HG02840 (cell line): Measurements from ENCODE around the gene MYOD1.

Source experiments
- ATAC-seq: cut with Tn5 transposase; IDR thresholded peaks from one replicate; pipeline ENCODE4 v1.9.1; 2021; ENCODE audit warnings: mild to moderate bottlenecking, moderate library complexity, moderate number of reproducible peaks; ENCODE audit not compliant: unreplicated experiment, low FRiP score

The MYOD1 gene

GRCh38 chr11:17767914-17768313 is 48.5 kb downstream of the MYOD1 start:
- ATAC-seq: no peak

GRCh38 chr11:17768547-17768946 is 49.2 kb downstream of the MYOD1 start:
- no peak for ATAC-seq

- ATAC-seq: no peak
Measured at GRCh38 chr11:17769218-17769617, 49.8 kb downstream of the MYOD1 start.

- ATAC-seq: no peak
Measured at GRCh38 chr11:17770048-17770652, 50.8 kb downstream of the MYOD1 start.

GRCh38 chr11:17770917-17771316 is 51.5 kb downstream of the MYOD1 start:
- ATAC-seq: no peak

- no peak for ATAC-seq
Measured at GRCh38 chr11:17771415-17771814, 52.0 kb downstream of the MYOD1 start.
